SJSA1 (cell line): Measurements from ENCODE around the gene TOM1. TPM values are rescaled to one million over a fixed set of nuclear protein-coding genes. Genes with fewer than 3 reads are reported as not detected.

ENCODE experiments used
- DNase-seq, 2 experiments: peaks; one replicate each; pipeline ENCODE4 v3.0.0-alpha.2; 2015 to 2020; ENCODE audit warnings: low spot score in 2 of 2, low read depth in 1 of 2
- H3K27ac ChIP-seq: fragments of 250-450 bp; sonication (Bioruptor Pico); 2 replicates; pipeline ENCODE4 v1.5.1; 2020; ENCODE audit warnings: mild to moderate bottlenecking, moderate library complexity
- H3K27me3 ChIP-seq: fragments of 250-450 bp; sonication (Bioruptor Pico); replicated peaks from 2 replicates; pipeline ENCODE4 v1.5.1; 2020; ENCODE audit warnings: mild to moderate bottlenecking, moderate library complexity
- H3K36me3 ChIP-seq: fragments of 250-450 bp; sonication (Bioruptor Pico); 2 replicates; pipeline ENCODE4 v1.5.1; 2020; ENCODE audit warnings: mild to moderate bottlenecking
- H3K4me1 ChIP-seq: fragments of 250-450 bp; sonication (Bioruptor Pico); replicated peaks from 2 replicates; pipeline ENCODE4 v1.6.1; 2021; ENCODE audit warnings: mild to moderate bottlenecking
- H3K4me3 ChIP-seq: fragments of 250-450 bp; sonication (Bioruptor Pico); 2 replicates; pipeline ENCODE4 v1.5.1; 2020; ENCODE audit warnings: mild to moderate bottlenecking
- H3K9me3 ChIP-seq: fragments of 250-450 bp; sonication (Bioruptor Pico); replicated peaks from 2 replicates; pipeline ENCODE4 v1.5.1; 2020; ENCODE audit warnings: mild to moderate bottlenecking
- total RNA-seq: library from RNA; depleted of rRNA; stranded (reverse); fragments of >200 nt; shearing (Covaris generic); gene quantifications from 2 replicates; pipeline ENCODE4 v1.2.3, GENCODE V29; 2014

TOM1 gene
- total RNA-seq, 1 experiment from 2014 or later: 16.9 TPM

- no peak overlapping the region for H3K27ac ChIP-seq
- H3K36me3 ChIP-seq: peaks cover 22% of the 10 kb centered on the region
- no peak for DNase-seq
- no peaks in the 10 kb centered on the region for H3K27me3 ChIP-seq
- no peaks in the 10 kb centered on the region for H3K4me1 ChIP-seq
- no peaks in the 10 kb centered on the region for H3K9me3 ChIP-seq
- H3K4me3 ChIP-seq: no peak overlapping the region
These were observed 23.6 kb downstream of the TOM1 start for GRCh38 chr22:35323305-35323704.

- no peak for DNase-seq
- Histone ChIP-seq H3K36me3 (peaks cover 28% of the 10 kb centered on the region), H3K27me3 (no peaks in the 10 kb centered on the region), H3K9me3 (no peaks in the 10 kb centered on the region), H3K4me1 (no peaks in the 10 kb centered on the region), H3K4me3 (no peak overlapping the region), H3K27ac (no peak overlapping the region)
These were observed 24.4 kb downstream of the TOM1 start for GRCh38 chr22:35324067-35324466.

GRCh38 chr22:35324762-35325161 lies 25.1 kb downstream of the TOM1 start:
- peaks cover 25% of the 10 kb centered on the region for H3K36me3 ChIP-seq
- DNase-seq: no peak
- no peaks in the 10 kb centered on the region for H3K27me3 ChIP-seq
- no peak overlapping the region for H3K27ac ChIP-seq
- no peak overlapping the region for H3K4me3 ChIP-seq
- H3K9me3 ChIP-seq: no peaks in the 10 kb centered on the region
- H3K4me1 ChIP-seq: no peaks in the 10 kb centered on the region

- no peak for DNase-seq
- Histone ChIP-seq H3K36me3 (peaks cover 25% of the 10 kb centered on the region), H3K4me1 (no peaks in the 10 kb centered on the region), H3K9me3 (no peaks in the 10 kb centered on the region), H3K27ac (no peak overlapping the region), H3K4me3 (no peak overlapping the region), H3K27me3 (no peaks in the 10 kb centered on the region)
These were observed 25.5 kb downstream of the TOM1 start for GRCh38 chr22:35325209-35325608.

GRCh38 chr22:35326854-35327562 lies 27.3 kb downstream of the TOM1 start:
- Histone ChIP-seq H3K36me3 (peaks cover 30% of the 10 kb centered on the region), H3K27me3 (no peaks in the 10 kb centered on the region)
- DNase-seq: no peak

GRCh38 chr22:35327690-35328471 lies 28.2 kb downstream of the TOM1 start:
- Histone ChIP-seq H3K9me3 (no peaks in the 10 kb centered on the region), H3K36me3 (peaks cover 30% of the 10 kb centered on the region), H3K27ac (no peak overlapping the region), H3K27me3 (no peaks in the 10 kb centered on the region), H3K4me1 (no peaks in the 10 kb centered on the region), H3K4me3 (no peak overlapping the region)
- DNase-seq: no peak

More at GRCh38 chr22:35326854-35327562, 27.3 kb downstream of the TOM1 start:
- Histone ChIP-seq H3K4me1 (no peaks in the 10 kb centered on the region), H3K4me3 (no peak overlapping the region), H3K27ac (no peak overlapping the region), H3K9me3 (no peaks in the 10 kb centered on the region)

- Histone ChIP-seq H3K36me3 (peaks cover 36% of the 10 kb centered on the region), H3K27me3 (no peaks in the 10 kb centered on the region), H3K27ac (no peak overlapping the region), H3K9me3 (no peaks in the 10 kb centered on the region), H3K4me3 (no peak overlapping the region), H3K4me1 (no peaks in the 10 kb centered on the region)
- DNase-seq: no peak
These were observed 28.8 kb downstream of the TOM1 start for GRCh38 chr22:35328472-35328885.

- Histone ChIP-seq H3K27me3 (no peaks in the 10 kb centered on the region), H3K4me3 (no peak overlapping the region), H3K4me1 (no peaks in the 10 kb centered on the region), H3K36me3 (peaks cover 44% of the 10 kb centered on the region), H3K27ac (no peak overlapping the region), H3K9me3 (no peaks in the 10 kb centered on the region)
- no peak for DNase-seq
These were observed 29.6 kb downstream of the TOM1 start for GRCh38 chr22:35329114-35329847.

- H3K4me3 ChIP-seq: no peak overlapping the region
- no peak overlapping the region for H3K27ac ChIP-seq
- no peaks in the 10 kb centered on the region for H3K27me3 ChIP-seq
- H3K36me3 ChIP-seq: peaks cover 42% of the 10 kb centered on the region
- H3K9me3 ChIP-seq: no peaks in the 10 kb centered on the region
- no peaks in the 10 kb centered on the region for H3K4me1 ChIP-seq
- no peak for DNase-seq
These were observed 30.7 kb downstream of the TOM1 start for GRCh38 chr22:35330258-35330861.

GRCh38 chr22:35332278-35332677 lies 32.6 kb downstream of the TOM1 start:
- H3K27ac ChIP-seq: no peak overlapping the region
- H3K9me3 ChIP-seq: no peaks in the 10 kb centered on the region
- H3K36me3 ChIP-seq: peaks cover 41% of the 10 kb centered on the region
- H3K4me1 ChIP-seq: no peaks in the 10 kb centered on the region
- DNase-seq: no peak
- H3K27me3 ChIP-seq: no peaks in the 10 kb centered on the region
- H3K4me3 ChIP-seq: no peak overlapping the region

GRCh38 chr22:35333220-35333619 lies 33.5 kb downstream of the TOM1 start:
- H3K4me3 ChIP-seq: no peak overlapping the region
- DNase-seq: no peak
- H3K9me3 ChIP-seq: no peaks in the 10 kb centered on the region
- H3K27ac ChIP-seq: no peak overlapping the region
- no peaks in the 10 kb centered on the region for H3K4me1 ChIP-seq
- H3K36me3 ChIP-seq: peaks cover 37% of the 10 kb centered on the region
- no peaks in the 10 kb centered on the region for H3K27me3 ChIP-seq

- Histone ChIP-seq H3K36me3 (peaks cover 32% of the 10 kb centered on the region), H3K4me1 (no peaks in the 10 kb centered on the region), H3K27ac (no peak overlapping the region)
These were observed 34.3 kb downstream of the TOM1 start for GRCh38 chr22:35334004-35334403.

GRCh38 chr22:35335468-35335867 lies 35.8 kb downstream of the TOM1 start:
- Histone ChIP-seq H3K9me3 (no peaks in the 10 kb centered on the region), H3K27ac (no peak overlapping the region), H3K36me3 (peaks cover 30% of the 10 kb centered on the region), H3K27me3 (no peaks in the 10 kb centered on the region), H3K4me3 (no peak overlapping the region), H3K4me1 (no peaks in the 10 kb centered on the region)
- no peak for DNase-seq

More at GRCh38 chr22:35334004-35334403, 34.3 kb downstream of the TOM1 start:
- H3K9me3 ChIP-seq: no peaks in the 10 kb centered on the region
- no peak for DNase-seq
- H3K4me3 ChIP-seq: no peak overlapping the region
- no peaks in the 10 kb centered on the region for H3K27me3 ChIP-seq
